Stimulated activated CD4-positive, alpha-beta T cell treated with anti-CD3 and anti-CD28 coated beads, Interleukin-4, amount 100 ng/mL, for 4 hours (primary cell): ENCODE data around the gene RAB40B.
A peak's percentile ranks its signal among the peaks of the same experiment; 100 is the strongest.

Experiments used
- DNase-seq, 2 experiments: peaks; one replicate each; pipeline ENCODE4 v3.0.0-alpha.2; 2020

RAB40B gene

DNA sequence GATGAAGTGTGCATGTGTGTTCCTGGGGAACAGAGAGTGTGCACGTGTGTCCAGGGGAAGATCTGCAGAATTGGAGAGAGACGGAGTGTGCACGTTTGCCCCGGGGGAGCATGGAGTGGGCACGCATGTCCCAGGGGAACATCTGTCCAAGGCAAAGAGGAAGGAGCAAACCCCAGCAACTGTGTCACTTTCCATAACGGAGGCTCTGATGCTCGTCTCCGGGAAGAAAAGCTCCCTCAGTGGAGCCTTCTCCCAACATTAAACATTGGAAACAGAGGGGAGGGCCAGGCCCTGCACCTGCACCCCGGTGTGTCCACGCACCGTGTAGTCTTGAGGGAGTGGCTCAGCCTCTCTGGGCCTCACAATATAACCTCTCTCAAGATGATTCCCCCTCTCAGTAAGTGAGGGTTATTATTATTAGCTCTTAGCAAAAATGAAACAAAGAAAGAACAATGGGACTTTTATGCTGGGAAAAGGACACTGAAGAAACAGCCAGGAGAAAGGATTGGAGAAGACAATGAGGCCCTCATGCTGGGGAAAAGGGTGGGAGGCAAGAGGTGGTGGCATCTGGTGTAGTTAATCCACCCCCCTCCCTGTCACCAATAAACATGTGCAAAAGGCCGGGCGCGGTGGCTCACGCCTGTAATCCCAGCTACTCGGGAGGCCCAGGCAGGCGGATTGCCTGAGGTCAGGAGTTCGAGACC lies 7.6 kb downstream of the RAB40B start:
- DNase-seq, result no peak

DNA sequence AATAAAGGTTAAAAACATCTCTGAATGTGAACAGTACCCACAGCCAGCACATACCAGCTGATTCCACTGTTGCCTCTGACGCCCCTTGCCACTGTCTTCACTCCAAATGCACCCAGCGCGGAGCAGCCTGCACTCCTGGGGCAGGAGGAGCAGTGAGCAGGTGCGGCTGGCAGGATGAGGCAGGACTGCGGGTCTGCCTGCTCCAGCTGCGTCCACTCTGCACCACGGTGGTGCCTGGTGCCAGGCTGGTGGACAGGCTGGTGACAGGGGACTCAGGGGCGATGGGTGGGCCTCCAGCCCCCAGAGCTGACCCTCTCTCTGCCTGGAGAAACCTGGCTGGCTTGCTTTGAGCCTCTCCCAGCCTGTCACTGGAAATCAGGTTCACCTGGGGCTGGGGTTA lies 9.4 kb downstream of the RAB40B start:
- DNase-seq, result no peak

DNA sequence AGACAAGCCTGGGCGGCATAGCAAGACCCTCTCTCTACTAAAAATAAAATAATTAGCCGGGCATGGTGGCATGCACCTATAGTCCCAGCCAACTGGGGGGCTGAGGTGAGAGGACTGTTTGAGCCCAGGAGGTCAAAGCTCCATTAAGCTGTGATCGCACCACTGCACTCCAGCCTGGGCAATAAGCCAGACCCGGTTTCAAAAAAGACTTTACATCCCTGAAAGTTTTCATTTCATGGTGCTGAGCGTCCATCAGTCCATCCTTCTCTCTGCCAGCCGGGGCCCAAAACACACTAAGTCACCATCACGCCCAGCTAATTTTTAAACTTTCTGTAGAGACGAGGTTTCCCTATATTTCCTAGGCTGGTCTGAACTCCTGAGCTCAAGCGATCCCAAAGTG lies 10.6 kb downstream of the RAB40B start:
- DNase-seq, result no peak

DNA sequence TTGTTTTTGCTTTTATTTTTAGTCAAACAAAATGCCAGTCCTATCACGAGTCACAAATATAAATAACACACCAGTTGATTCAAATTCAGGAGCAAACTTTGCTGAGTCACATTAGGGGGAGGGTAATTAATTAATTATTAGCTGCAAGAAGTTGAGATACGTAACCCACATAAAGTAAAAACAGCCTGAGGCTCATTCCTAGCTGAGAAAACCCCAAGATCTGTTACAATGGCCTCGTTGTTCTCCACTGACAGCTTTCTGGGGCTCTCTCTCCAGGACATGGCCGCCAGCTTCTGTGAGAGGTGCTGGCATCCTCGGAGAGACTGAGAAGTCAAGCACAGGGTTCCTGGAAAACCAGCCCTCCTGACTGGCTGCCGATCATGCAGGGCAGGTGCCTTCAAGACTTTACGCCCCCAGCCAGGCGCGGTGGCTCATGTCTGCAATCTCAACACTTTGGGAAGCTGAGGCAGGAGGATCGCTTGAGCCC lies 11.1 kb downstream of the RAB40B start:
- no peak for DNase-seq

DNA sequence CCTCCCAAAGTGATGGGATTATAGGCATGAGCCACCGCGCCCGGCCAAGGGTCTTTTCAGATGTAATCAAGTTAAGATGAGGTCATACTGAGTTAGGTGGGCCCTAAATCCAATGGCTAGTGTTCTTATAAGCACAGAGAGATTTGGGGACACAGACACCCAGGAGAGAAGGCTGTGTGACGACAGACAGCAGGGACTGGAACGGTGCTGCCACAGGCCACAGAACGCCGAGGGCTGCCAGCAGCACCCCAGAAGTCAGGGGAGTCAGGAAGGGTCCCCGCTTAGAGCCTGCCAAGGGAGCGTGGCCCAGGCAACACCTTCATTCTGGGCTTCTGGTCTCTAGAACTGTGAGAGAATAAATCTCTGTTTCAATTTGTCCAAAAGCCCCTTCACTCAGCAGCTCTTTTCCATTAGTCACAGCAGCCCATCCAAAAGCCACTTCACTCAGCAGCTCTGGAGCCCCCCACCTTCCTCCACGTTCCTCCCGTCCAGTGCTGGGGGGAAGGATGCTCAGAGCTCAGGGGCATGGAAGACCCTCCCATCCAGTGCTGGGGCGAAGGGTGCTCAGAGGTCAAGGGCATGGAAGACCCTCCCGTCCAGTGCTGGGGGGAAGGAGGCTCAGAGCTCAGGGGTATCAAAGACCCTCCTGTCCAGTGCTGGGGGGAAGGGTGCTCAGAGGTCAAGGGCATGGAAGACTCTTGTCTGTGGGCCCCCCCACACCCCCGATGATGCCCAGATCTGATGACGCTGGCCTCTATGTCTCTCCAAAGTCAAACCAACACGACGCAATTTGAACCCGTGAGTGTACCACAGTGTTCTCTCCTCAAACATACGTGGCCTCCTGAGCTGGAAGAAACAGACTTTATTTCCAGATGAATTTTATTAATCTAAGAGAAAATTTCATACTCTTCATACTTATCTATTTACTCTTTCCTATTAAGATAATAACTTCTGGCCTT lies 11.9 kb downstream of the RAB40B start:
- DNase-seq, result no peak

DNA sequence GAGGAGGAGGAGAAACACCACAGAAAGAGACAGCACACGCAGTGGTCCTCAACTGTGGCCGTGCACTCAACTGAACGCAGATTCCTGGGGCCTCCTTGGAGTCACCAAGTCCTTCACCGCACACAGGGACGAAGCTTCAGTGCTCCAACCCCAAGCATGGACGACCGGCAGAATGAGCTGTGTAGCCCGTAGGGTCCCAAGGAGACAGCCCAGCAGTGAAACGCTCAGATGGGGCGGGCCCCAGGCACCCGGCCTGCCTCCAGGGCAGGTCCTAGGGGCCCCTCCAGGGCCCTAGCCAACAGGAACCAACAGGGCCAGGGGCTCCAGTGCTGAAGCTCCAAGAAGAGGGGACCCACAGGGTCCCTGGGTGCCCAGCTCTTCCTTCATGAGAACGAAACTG lies 13.2 kb downstream of the RAB40B start:
- no peak for DNase-seq

DNA sequence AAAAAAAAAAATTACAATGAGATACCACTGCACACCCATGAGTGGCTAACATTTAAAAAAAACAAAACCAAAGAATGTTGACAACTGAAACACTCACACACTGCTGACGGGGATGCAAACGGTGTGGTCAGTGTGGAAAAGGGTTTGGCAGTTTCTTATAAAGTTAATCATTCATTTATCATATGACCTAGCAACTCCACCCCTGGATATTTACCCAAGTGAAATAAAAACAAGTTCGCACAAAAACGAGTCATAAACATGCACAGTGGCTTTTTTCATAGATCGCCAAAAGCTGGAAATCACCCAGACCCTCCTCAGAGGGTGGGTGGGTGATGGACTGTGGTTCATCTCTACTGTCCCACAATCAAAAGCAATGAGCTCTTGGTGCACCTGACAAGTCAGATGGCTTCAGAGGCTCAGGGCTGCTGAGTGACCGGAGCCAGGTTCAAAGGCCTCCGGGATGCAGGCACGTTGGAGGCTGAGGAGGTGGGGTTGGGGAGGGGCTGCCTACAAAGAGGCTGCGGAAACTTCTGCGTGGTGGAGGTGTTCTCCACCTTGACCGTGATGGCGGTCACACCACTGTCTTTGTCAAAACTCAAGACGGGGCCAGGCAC lies 14.2 kb downstream of the RAB40B start:
- DNase-seq, result no peak

DNA sequence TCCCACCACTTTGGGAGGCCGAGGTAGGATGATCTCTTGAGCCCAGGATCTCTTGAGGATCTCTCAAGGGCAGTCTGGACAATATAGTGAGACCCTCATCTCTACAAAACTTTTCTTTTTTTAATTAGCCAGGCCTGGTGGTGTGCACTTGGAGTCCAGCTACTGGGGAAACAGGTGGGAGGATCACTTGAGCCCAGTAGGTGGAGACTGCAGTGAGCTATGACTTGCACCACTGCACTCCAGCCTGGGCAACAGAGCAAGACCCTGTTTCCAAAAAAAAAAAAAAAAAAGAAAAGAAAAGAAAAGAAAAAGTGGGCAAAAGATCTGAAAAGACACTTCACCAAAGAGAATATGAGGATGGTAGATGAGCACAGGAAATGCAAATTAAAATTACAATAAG lies 15.0 kb downstream of the RAB40B start:
- DNase-seq, result no peak

DNA sequence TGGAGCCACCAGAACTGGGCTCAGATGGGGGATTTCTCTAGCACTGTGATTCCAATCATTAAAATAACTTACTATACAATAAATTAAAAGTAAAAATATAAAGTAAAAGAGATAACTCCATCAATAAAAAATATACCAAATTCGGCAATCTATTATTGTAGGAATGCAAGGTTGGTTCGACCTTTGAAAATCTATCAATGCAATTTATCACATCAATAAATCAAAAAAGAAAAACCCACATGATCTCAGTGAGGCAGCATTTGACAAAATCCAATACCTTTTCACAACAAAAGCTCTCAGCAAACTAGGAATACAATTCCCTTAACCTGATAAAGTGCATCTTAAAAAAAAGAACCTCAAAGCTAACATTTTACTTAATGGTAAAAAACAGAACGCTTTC lies 17.0 kb downstream of the RAB40B start:
- DNase-seq, result no peak

DNA sequence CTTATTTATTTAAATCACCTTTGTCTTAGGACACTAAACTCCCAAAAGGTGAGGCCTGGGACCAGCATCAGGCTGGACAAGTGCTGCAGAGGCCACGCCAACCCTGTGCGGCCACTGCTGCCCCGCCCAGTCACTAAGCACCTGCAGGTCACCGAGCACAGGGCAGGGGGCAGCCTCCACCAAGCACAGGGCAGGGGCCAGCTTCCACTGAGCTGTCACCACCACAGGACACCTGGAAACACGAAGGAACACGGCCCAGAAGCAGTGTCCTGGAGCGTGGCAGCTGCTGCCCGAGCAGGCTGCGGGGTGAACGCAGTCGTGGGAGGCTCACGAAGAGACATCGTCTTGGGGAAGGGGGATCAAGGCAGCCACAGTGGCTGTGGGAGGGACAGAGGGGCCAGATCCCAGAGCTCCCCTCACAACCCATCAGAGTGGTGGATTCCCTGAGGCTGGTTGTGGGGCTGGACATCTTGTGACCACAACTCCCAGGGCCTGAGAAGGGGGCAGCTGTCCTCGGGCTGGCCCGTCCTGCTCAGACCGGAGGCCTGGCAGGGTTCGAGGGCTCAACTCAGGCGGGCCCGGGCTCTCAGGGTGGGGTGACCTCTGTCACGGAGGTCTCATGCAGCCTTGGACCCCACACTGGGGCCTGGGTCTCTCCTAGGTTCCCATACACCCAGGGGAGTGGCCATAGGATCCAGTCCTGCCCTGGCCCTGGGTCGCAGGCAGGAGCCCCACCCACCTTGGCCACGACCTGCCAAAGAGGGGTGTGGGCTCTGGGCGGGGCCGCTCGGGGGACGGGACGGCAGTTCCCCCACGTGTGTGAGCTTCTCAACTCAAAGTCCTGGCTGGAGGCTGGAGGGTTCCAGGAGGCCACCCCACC lies 18.7 kb downstream of the RAB40B start:
- DNase-seq, result no peak

DNA sequence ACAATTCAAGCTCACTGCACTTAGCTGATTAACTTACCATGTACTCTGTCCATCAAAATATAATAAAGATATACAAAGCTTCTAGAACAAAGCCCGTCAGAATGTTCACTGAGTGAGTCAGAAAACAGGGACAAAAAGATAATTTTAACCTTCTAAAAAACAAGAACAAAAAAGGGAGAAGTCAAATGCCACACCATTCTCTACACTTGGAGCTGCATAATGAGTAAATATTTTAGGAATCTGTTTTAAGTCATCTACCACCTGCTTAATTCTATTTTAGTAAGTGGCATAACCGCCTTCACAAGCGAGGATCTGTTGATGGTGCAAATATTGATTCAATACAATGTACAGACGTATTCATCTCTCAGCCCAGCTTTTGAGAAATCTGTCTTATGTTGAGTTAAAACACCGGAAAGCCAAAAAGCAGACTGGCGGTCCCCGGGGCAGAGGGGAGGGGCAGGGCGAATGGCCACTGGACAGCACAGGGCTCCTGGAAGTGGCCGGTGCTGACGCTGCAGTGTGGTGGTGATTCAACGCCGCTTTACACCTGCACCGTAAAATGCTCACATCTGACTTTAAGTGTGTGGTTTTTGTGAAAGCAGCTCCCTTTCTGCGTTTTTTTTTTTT lies 20.1 kb downstream of the RAB40B start:
- DNase-seq, result no peak

DNA sequence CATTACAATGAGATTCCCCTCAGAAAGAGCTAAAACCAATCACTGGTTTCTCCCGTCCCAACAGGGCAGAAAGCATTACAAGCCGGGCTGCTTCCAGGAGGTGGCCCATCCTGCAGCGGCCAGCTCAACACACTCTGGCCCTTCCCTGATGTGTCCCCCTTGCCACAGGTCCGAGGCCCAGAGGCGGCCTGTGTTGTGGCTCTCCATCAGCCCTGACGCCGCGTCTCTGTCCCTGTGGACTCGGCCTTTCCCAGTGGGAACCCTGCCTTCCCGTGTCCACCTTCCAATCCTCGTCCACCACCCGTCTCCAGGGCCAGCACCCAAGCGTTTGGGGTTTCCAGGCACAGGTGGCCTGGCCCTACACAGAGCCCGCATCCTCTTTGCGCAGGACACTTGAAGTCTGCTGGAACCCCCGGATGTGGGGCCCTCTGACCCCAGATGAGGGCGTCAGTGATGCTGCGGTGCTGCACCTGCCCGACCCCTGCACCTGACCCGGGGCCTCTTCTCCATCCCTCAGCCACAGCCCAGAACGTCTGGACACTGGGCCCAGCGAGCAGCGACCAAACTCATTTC lies 21.1 kb downstream of the RAB40B start:
- no peak for DNase-seq

DNA sequence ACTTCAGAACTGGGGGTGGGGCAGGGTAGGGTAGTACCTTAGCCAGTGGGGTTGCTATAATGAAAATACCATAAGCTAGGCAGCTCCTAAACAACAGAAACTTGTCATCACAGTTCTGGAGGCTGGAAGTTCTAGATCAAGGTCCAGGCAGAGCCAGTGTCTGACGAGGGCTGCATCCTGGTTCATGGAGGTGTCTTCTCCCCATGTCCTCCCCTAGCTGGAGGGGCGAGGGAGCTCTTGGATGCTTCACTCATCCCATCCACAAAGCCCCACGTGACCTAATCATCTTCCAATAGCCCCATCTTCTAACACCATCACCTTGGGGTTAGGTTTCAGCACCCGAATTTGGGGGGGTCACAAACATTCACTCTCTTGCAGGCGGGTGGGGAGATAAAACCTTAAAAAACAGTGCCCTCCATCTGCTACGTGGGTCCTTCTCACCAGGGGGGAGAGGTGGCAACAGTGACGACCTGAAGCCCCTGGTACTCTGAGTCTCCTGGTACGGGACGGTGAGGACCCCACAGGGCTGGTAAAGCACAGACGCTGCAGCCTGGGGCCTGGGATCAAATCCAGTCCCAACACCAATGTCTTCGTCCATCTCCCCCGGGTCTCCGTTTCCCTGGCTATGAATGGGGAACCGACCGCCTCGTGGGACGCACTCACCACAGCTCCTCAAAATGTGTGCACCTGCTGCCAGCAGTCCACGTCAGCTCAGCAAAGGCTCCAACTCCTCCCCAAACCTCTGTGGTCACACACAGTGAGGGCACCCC lies 22.8 kb downstream of the RAB40B start:
- no peak for DNase-seq

DNA sequence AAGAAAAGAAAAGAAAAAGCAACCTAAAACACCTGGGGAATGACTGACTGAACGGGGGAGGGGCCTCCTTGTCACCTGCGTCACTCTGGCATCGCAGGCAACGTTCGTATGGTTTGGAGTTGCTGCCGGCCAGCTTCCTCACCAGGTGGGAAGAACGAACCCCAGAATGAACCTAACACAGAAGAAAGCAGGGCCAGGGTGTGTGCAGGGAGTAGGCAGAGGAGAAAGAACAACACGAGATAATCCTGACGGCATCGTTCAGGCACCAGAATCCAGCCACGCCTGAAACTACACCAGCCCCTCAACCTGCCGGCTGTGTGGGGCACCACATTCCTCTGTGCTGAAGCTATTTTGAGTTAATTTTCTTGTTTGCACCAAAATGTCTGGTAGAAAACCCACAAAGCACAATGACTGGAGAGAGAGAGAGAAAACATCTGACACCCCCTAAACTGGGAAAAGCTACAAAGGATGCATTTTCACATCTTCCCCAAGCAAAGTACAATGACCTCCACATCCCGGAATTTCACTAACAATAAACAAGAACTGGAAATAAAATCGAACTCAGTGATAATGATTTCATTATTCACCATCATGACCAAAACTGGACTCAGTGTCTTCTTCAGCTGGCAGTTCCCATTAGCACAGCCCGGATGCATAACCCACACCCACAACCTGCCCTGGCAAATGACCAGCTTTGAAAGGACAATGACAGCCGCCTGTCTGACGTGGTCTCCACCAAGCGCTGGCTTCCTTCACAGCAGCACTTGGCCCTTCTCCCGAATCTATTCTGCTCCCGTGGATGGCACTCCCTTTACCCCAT lies 23.6 kb downstream of the RAB40B start:
- no peak for DNase-seq

DNA sequence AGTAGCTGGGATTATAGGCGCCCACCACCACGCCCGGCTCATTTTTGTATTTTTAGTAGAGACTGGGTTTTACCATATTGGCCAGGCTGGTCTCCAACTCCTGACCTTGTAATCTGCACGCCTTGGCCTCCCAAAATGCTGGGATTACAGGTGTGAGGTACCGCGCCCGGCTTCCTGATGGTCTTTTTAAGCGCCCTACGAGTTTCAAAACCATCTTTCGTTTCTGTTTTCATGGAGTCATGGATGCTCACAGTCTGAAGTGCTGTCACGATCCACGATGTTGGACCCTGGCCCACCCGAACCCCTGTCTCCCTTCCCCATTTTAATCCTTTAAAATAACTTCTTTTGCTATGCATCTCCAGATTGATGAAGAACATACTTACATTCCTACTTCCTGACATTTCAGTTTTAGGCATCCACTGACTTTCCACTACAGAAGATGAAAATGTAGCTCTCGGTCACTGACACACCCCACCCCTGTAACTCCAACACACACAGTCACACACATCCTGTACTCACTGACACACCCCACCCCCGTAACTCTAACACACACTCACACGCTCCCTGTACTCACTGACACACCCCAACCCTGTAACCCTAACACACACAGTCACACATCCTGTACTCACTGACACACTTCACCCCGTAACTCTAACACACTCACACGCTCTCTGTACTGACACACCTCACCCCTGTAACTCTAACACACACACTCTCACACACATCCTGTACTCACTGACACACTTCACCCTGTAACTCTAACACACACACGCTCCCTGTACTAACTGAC lies 27.6 kb downstream of the RAB40B start:
- no peak for DNase-seq

DNA sequence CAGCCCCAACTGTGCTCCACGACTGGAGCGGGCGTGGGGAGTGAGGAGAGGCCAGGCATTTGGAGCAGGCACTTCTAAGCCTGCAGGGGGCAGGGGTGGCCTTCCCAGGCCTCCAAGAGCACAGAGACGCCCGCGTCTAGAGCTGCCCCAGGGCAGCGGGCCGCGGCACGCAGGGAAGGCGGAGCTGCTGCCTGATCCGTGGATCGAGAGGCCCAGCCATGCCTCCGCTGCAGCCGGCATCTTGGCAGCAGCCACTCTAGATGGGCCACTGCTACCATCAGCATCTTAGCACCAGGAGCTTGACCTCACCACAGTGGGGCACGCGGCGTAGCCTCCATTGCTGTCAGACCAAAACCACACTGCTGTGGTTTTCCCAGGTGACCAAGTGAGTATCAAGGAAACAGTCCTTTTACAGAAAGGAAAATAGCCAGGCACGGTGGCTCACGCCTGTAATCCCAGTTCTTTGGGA lies 29.8 kb downstream of the RAB40B start:
- peak; percentile 21 to 34 for DNase-seq

DNA sequence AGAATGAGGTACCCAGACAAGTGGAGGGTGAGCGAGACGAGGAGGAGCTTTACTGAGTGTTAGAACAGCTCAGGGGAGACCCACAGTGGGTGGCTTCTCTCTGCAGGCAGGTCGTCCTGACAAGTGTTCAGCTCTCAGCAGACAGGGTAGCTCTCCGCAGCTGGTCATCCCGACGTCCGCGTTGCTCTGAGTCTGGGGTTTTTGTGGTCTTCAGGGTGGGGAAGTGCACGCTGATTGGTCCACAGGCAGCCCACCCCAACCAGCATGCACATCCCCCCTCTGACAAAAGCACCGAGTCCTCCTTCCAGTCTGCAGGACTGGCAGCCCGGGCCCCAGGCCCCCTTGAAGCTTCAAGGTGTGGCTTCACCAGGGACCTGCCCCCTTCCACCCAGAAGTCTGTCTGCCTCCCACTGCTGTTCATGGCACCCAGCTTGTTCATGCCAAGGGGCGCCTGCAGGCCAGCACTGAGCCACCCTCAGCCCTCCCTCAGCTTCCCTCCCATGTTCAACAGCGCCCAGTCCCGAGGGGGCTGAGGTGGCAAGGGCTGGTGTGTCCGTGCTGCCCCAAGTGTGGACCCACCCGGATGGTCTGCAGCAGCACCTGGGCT lies 30.4 kb downstream of the RAB40B start:
- DNase-seq, result no peak

DNA sequence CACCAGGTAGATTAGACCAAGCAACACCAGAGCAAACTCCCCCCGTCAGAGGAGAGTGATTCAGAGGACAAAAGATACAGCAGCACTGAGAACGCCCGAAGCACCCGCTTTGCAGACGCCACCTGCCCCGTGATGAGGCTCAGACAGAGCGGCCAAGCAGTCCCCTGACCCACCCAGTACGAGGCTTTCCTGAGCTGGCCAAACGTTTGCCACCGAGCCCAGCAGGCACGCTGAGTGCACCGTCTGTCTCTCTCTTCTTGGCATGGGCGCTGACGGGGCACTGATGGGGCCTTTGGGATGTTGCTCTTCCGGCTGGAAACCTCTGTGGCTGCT lies 30.9 kb downstream of the RAB40B start:
- DNase-seq, result no peak
